NCI-H1436 (cell line): ENCODE measurements around the gene NOP56.

Source experiments
- DNase-seq: peaks from one replicate; lab custom pipeline; 2025; lab: John Stamatoyannopoulos, UW

The NOP56 gene

GRCh38 chr20:2701671-2702081 is 49.2 kb downstream of the NOP56 start:
- no peak for DNase-seq

DNA sequence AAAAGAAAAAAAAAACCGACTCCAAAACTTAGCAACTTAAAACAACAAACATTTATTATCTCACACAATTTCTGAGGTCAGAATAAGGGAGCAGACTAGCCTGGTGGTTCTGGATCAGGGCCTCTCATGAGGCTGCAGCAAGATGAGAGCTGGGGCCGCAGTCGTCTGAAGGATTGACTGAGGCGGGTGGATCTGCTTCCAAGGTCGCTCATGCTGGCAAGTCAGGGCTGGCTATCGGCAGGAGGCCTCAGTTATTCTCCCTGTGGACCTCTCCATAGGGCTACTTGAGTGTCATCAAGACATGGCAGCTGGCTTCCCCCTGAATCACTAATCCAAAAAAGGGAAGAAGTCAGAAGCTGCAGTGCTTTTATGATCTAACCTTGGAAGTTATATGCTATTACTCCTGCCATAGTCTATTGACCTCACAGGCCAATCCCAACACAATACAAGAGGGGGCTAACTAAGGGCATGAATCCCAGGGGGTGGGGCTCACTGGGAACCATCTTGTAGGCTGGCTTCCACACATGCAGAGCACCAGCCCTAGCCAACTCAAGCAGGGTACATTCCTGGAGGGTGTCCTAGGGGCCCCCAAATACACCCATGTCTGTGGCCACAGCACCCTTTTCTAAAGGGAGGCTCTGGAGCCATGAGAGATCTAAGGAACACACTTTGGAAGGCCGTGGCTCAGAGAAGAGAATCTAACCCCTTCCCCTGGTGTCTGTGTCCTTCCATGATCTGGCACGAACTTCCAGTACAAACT is 51.5 kb downstream of the NOP56 start:
- DNase-seq: no peak

GRCh38 chr20:2705931-2706645 is 53.7 kb downstream of the NOP56 start:
- no peak for DNase-seq

GRCh38 chr20:2706688-2707352 is 54.4 kb downstream of the NOP56 start:
- DNase-seq: no peak

DNA sequence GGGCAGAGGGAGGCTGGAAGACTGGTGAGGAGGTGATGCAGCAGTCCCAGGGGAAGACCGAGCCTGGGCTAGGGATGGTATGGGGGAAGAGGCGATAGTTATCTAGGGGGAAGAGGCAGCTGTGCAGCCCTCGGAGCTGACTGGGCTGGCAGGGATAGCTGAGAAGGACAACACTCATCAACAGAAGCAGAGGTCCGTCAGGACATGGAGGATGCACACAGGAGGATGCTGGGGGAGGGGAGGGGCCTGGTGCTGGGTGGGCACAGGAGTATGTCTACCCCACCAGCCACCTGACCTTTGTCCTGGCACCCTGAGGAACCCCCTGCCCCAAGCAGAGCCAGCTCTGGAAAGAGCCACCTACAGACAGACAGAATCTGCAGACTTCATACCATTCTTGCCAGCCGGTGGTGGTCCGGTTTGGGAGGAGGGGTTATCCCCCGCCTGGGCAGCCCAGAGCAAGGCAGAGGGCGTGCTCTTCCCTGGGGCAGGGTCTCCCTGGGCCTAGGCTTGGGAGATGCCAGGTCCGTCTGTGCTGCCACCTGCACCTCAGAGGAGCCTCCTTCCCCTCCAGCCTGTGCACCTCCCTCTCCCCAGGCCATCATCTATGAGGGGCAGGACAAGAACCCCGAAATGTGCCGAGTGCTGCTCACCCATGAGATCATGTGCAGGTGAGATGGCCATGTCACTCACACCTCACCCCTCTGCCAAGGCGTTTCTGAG is 55.1 kb downstream of the NOP56 start:
- no peak for DNase-seq
